GM15510 (cell line): ENCODE measurements around the gene CPA3.

ENCODE experiments used
- POLR2A ChIP-seq: IDR thresholded peaks from 3 replicates; pipeline ENCODE4 v1.6.1; 2011; ENCODE audit warnings: borderline replicate concordance; ENCODE audit not compliant: insufficient read length; ENCODE audit errors: extremely low read depth

Gene CPA3

DNA sequence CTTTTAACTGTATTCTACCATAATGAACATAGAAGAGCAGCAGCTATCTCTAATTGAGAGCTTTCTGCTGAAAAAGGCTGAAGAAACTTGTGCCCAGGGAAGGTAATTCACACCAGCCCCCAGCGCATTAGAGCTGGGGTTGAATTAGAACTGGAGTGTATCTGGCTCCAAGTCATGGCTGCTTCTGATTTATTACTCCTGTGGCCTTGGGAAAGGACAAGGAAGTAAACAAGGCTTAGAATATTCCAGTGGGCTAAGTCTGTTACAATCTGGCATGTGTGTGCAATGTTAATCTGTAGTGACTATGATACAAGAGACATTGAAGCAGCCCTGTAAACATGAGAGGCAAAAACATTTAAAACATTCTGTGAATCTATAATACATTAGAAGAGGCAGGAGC is 18.1 kb downstream of the CPA3 start:
- TF ChIP-seq POLR2A: no peak

DNA sequence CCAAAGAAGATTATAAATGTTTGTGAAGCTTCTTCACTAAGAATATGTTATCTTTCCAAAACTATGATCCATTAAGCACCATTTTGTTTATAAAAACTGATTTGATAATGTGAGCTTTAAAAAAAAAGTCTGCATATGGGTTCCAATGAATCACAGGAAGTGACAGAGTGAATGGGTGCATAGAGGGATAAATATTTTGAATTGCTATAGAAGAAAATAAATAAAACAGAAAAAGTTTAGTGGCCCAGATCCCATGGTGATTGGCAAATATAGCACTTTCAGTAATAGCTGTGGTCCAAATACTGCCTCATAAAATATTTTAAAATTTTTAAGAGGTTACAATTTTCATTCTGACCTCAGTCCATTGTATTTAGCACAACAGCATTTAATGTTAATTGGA is 19.2 kb downstream of the CPA3 start:
- no peak for TF ChIP-seq POLR2A

DNA sequence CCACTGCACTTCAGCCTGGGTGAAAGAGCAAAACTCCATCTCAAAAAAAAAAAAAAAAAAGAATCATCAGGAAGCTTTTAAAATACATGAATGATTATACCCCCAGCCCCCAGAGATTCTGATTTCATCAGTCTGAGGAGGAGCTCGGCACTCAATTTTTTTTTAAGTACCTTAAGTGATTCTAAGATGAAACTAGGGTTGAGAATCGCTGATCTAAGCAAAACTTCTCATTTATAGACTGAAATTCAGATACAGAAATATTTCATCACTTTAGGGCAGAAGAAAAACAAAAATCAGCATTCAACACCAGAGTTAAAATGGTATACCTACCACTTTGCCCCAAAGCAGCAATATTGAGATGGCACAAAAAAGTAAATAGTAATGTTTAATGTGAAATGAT is 24.7 kb downstream of the CPA3 start:
- TF ChIP-seq POLR2A: no peak

DNA sequence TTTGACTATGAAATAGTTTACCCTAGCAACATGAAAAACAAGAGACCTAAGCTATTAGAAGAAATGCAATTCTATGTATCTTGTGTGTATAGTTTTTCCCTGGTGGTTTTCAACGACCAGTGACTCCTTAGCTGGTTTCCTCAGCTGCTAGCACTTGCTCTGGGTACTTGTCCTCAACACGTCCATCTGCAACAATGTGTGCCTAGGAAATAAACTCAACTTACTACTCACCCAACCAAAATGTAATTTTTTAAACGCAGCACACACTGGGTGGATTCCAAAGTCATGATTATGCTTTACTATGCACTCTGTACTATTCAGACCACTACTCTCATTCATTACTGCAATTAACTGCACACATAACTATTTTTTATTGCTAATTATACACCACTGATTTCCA is 31.0 kb downstream of the CPA3 start:
- no peak for TF ChIP-seq POLR2A

DNA sequence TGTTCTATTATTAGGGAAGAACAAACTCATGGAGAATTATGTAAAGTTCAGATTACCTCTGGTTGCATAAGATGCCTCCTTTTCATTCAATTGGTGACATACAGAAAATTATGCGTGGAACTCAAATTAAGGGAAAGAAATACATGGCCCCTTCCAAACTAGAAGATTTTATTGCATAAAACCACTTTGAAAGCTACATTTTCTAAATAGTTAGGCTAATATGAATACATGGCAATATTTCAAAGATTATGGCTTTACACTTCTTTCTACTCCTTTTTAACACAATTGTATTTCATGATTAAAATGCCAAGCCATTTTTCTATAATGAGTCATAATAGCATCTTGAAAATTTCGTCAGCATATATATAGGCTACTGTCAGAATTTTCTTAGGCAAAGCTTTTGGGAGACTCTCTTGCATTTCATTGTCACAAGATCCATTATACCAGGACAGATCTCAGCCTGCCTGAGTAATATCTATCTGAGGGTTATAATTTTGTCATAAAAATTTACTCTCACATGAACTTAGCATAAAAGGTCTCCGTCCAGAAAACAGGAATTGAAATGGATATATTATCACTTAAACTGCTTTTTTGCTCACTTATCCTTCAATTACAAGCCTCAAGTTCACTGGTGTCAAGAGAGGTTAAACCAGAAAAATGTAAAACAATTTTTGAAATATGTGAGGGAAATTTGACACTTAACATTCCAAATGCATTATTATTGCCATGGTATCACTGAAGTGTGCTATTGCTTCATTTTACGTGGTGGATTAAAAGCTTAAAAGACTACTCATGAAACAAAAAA is 37.1 kb downstream of the CPA3 start:
- TF ChIP-seq POLR2A: no peak

DNA sequence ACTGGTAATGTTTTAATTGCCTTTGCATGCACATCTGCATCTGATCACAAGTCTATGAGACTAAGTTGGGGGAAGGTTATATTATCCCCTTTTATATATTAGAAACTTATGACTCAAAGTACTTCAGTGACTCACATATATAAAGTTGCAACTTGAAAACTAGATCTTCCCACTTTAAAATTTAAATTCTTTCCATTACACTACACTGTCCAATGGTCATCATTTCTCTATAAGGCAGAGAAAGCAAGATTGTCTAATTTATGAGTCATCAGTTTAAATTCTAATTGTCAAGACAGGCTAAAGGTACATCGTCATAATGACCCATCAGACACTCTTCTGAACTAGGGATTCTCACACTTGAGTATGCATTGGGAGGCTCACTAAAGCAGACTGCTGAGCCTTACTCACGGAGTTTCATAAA is 37.9 kb downstream of the CPA3 start:
- no peak for TF ChIP-seq POLR2A

DNA sequence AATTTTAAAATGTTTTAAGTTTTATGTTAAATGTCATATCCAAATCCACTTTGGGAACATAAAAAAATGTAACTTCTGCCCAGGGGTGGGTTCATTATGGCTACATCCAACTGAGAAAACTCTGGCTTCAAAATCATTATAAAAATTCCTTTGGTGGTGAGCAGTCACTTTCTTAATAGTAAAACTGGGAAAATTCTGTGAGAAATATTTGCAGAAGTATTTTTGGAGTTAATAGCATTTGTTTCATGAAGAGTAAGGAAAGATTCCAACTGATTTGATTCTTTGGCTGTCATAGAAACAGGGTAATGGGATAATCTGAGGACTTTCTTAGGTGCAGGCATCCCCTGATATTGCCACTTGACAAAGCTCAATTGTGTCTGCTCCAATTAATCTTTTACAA is 38.8 kb downstream of the CPA3 start:
- TF ChIP-seq POLR2A: no peak

DNA sequence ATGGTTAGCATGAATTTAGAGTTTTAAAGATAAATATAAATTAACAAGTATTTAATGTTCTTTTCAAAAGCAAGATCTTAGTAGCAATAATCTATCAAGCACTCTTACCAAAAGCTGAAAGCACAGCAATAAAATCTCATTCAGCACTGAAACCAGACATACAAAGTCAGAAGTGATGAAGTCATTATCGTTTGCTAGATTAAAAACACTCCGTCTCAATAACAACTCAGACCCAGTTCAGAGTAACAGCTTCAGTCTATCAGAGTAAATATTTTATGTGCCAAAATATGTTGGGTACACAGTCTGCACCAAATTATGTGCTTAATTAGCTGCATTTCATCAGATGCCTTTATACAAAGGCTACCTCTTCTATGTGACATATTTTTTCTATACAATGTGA is 41.6 kb downstream of the CPA3 start:
- TF ChIP-seq POLR2A: no peak

DNA sequence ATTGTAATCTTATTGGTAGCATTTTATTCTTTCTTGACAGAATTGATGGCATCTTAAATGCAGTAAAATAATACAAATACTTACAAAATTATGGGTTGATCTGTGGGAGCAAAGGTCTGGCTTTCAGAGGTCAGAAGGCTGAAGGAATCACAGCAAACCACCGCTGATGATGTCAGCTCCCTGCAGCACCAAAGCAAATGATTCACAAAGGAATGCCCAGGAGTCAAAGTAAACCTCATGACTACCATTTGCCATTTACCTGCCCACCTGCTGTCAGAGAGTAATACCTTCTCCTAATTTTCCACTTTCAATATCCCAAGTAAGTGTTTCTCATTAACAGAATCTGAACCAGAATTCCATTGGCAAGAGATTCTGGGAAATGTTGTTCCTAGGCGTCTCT is 46.1 kb downstream of the CPA3 start:
- TF ChIP-seq POLR2A: no peak

DNA sequence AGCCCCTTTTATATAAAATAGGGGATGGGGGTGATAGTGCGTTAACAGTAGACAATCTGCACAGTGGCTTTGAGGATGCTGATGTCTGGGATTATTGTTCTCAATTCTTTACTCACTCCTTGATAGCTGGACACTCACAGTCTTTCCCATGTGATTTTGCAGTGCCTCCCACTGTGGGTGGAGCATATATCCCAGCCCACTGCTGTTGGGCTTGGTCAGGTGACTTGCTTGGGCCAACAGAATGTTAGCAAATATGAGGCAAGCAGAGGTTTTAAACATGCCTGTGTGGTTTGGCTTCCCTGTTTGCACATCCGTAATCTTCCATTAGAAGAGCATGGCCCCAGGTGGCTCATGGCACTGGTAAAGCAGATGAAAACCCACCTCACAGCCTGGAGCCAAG is 46.5 kb downstream of the CPA3 start:
- no peak for TF ChIP-seq POLR2A

DNA sequence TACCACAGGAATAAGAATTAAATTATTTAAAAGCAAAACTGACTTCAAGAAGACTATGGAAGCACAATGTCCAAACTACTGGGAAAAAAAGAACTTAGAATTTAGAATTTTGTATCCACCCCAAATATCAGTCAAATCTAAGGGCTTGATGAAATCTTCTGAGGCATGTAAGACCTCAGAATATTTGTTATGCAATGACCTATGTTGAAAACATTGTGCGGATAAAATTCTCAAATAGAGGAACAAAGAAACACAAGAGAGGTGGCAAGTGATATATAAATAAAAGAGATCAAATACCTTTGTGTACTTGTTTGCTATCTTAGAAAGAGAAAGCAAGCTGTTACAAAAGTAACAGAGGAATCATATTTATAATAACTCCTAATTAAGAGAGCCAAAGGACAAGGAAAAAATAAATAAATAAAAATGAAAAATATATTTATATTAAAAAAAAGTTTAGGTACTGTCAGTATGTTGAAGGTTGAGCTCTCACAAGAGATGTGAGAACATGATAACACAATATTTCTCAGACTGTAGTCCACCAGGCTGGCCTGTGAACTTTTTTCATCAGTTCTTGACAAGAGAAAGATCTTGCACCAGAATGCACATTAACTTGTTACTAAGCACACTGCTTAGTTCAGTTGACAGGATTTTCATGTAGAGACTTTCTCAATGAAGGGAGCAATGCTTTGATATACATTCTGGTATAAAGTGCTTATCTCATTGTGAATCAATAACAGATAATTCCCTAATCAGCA is 50.0 kb downstream of the CPA3 start:
- TF ChIP-seq POLR2A: no peak

DNA sequence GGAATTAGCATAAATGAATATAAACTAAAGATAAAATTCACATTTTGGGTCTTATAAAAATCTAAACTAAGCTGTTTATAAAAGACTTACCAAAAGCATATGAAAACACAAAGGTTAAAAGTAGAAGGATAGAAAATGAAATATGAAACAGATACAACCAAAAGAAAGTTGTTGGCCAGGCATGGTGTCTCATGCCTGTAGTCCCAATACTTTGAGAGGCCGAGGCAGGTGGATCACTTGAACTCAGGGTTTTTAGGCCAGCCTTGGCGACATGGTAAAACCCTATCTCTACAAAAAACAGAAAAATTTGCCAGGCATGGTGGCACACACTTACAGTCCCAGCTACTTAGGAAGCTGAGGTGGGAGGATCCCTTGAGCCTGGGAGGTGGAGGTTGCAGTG is 51.0 kb downstream of the CPA3 start:
- no peak for TF ChIP-seq POLR2A

DNA sequence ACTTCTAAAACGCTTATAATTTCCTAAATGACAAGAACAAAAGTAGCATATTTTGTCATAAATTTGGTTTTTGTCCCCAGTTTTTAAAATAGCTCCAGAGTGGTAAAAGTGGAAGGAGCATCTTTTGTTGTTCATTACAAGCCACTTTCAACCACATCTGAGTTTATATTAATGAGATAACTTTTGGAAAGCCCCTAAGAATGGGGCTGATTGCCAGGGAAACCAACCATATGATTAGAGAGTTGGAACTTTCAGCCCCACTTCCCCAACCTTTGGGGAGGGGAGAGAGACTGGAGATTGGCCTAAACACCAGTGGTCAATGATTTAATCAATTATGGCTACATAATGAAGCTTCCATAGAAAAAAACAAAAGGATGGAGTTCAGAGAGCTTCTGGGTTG is 57.4 kb downstream of the CPA3 start:
- TF ChIP-seq POLR2A: no peak

DNA sequence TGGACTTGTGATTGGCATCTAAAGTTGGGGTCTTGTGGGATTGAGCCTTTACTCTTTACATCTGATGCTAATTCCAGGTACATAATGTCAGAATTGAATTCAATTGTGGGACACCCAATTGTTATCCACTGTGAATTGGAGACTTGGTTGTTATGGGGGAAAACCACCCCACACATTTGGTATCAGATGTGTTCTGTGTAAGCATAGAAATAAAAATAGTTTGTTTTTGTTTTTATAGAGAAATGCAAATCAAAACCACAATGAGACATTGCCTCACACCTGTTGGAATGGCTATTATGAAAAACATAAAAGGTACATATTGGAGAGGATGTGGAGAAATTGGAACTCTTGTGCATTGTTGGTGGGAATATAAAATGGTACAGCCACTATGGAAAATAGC is 58.5 kb downstream of the CPA3 start:
- no peak for TF ChIP-seq POLR2A

DNA sequence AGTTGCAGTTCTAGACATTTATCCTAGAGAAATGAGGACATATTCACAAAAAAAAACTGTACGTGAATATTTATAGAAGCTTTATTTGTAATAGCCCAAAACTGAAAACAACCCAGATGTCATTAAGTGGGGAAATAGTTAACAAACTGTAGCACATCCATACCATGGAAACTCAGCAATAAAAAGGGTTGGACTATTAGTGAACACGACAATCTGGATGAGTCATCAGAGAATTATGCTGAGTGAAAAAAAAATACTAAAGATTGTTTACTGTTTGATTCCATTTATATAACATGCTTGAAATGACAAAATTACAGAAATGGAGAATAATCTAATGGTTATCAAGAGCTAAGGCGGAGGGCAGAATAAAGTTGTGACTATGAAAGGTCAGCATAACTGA is 59.5 kb downstream of the CPA3 start:
- TF ChIP-seq POLR2A: no peak

DNA sequence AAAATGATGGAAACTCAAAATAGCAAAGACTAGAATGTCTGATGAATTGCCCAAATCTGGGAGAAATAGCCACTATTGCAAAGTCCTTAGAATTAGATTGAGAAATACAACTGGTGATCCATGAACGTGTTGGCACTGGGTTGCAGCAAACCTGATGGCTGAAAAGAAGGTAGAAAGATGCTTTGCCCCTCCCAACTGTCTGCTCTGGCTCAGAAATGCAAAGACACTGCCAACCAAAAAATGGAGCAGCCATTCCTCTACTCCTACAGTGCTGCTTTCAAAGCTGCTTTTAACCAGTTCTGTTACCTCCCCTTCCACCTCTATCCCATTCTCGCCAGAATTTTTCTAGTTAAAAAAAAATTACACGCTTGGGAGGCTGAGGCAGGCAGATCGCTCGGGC is 60.7 kb downstream of the CPA3 start:
- TF ChIP-seq POLR2A: no peak
